NCI-H1105 treated with DMSO at 0.1 percent for 48 hours (cell line): ENCODE results near the gene GPSM1.

Experiments used
- DNase-seq: peaks from one replicate; lab custom pipeline; 2025; lab: John Stamatoyannopoulos, UW

Gene GPSM1

GRCh38 chr9:136332482-136332983 is 5.2 kb downstream of the GPSM1 start:
- DNase-seq, result no peak

GRCh38 chr9:136333045-136333444 is 5.7 kb downstream of the GPSM1 start:
- no peak for DNase-seq

- no peak for DNase-seq
These were observed 6.1 kb downstream of the GPSM1 start for GRCh38 chr9:136333486-136333885.

GRCh38 chr9:136334541-136334940 is 7.2 kb downstream of the GPSM1 start:
- DNase-seq, result no peak

- DNase-seq, result no peak
These were observed 8.2 kb downstream of the GPSM1 start for GRCh38 chr9:136335296-136336155.

GRCh38 chr9:136336156-136336870 is 9.0 kb downstream of the GPSM1 start:
- no peak for DNase-seq

GRCh38 chr9:136336881-136337280 is 9.5 kb downstream of the GPSM1 start:
- no peak for DNase-seq

GRCh38 chr9:136337416-136338395 is 10.4 kb downstream of the GPSM1 start:
- no peak for DNase-seq

GRCh38 chr9:136338511-136338910 is 11.2 kb downstream of the GPSM1 start:
- no peak for DNase-seq

GRCh38 chr9:136339173-136339957 is 12.0 kb downstream of the GPSM1 start:
- no peak for DNase-seq

GRCh38 chr9:136339958-136340310 is 12.6 kb downstream of the GPSM1 start:
- no peak for DNase-seq

GRCh38 chr9:136340356-136341041 is 13.2 kb downstream of the GPSM1 start:
- DNase-seq, result no peak

- DNase-seq, result no peak
These were observed 13.8 kb downstream of the GPSM1 start for GRCh38 chr9:136341042-136341655.

- no peak for DNase-seq
These were observed 14.4 kb downstream of the GPSM1 start for GRCh38 chr9:136341769-136342168.

- no peak for DNase-seq
These were observed 15.1 kb downstream of the GPSM1 start for GRCh38 chr9:136342181-136343120.

GRCh38 chr9:136343121-136343883 is 16.0 kb downstream of the GPSM1 start:
- DNase-seq, result no peak

- no peak for DNase-seq
These were observed 16.5 kb downstream of the GPSM1 start for GRCh38 chr9:136343884-136344269.
